Neural cell (in vitro differentiated cells): Measurements from ENCODE around the gene PTPN3.

ENCODE experiments used
- CTCF ChIP-seq: fragments of 450-650 bp; IDR thresholded peaks from 2 replicates; pipeline ENCODE4 v1.5.1; 2014; ENCODE audit warnings: antibody characterized with exemption, mild to moderate bottlenecking, moderate library complexity; ENCODE audit not compliant: poor library complexity, severe bottlenecking
- EP300 ChIP-seq: fragments of 450-650 bp; conservative IDR thresholded peaks from 2 replicates; pipeline ENCODE4 v1.6.1; 2014; ENCODE audit warnings: antibody characterized with exemption, mild to moderate bottlenecking, moderate library complexity; ENCODE audit not compliant: poor library complexity, severe bottlenecking
- EZH2 ChIP-seq: fragments of 200-600, 300-800 bp; shearing (Covaris generic), sonication (generic); IDR thresholded peaks from 2 replicates; pipeline ENCODE4 v1.6.1; 2014; ENCODE audit warnings: antibody characterized with exemption, low read length, borderline replicate concordance, mild to moderate bottlenecking; ENCODE audit not compliant: insufficient read depth, poor library complexity, severe bottlenecking
- POLR2AphosphoS5 ChIP-seq: IDR thresholded peaks from 2 replicates; pipeline ENCODE4 v1.6.1; 2012
- TAF1 ChIP-seq: IDR thresholded peaks from 2 replicates; pipeline ENCODE4 v1.6.1; 2012; ENCODE audit warnings: low read depth

DNA sequence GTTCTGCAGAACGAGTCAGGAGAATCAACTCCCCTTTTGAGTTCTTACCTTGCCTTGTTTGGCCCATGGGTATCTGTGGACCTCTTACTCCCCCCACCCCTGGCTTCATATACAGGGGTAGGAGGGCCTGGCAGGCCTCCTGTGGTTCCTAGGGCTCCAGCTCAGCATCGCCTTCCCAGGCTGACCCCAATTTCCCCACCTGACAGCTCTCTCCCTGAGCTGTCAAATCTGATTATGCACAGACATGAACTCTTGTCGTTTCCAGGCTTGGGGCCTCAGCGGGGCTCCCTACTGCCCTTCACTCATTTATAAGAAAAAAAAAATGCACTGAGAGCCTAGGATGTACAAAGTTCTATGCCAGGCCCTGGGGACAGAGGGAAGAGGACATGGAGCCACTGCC, 67.9 kb downstream of the PTPN3 start:
- TF ChIP-seq EP300, result no peak
- TF ChIP-seq CTCF, result no peak
- no peak for TF ChIP-seq POLR2AphosphoS5
- TF ChIP-seq EZH2, result no peak
- TF ChIP-seq TAF1, result no peak
